Activated CD8-positive, alpha-beta memory T cell treated with anti-CD3 and anti-CD28 coated beads, Interleukin-2, amount 50 U/mL, for 1 hour (primary cell): ENCODE measurements around the gene SLC6A4.

Experiments
- DNase-seq: peaks from one replicate; pipeline ENCODE4 v3.0.0-alpha.2; 2020; ENCODE audit errors: extremely low read depth

The SLC6A4 gene

GRCh38 chr17:30235386-30236296, at the start of gene SLC6A4:
Gene SLC6A4 (minus strand): TSS chr17:30235697. CDS start chr17:30221958, 13,739 bp downstream.
- no peak for DNase-seq

- no peak for DNase-seq
Measured at GRCh38 chr17:30279156-30279555, 43.7 kb upstream of the SLC6A4 start.

- no peak for DNase-seq
Measured at GRCh38 chr17:30278032-30278431, 42.5 kb upstream of the SLC6A4 start.

GRCh38 chr17:30275911-30276310, 40.4 kb upstream of the SLC6A4 start:
- DNase-seq: no peak

- DNase-seq: no peak
Measured at GRCh38 chr17:30274887-30275286, 39.4 kb upstream of the SLC6A4 start.

- DNase-seq: no peak
Measured at GRCh38 chr17:30273373-30273772, 37.9 kb upstream of the SLC6A4 start.

- DNase-seq: no peak
Measured at GRCh38 chr17:30271102-30271501, 35.6 kb upstream of the SLC6A4 start.

- no peak for DNase-seq
Measured at GRCh38 chr17:30267625-30268024, 32.1 kb upstream of the SLC6A4 start.

GRCh38 chr17:30263552-30264333, 28.2 kb upstream of the SLC6A4 start:
- DNase-seq: no peak

GRCh38 chr17:30256756-30257506, 21.4 kb upstream of the SLC6A4 start:
- no peak for DNase-seq

- DNase-seq: no peak
Measured at GRCh38 chr17:30254150-30254549, 18.7 kb upstream of the SLC6A4 start.

- DNase-seq: no peak
Measured at GRCh38 chr17:30253312-30253711, 17.8 kb upstream of the SLC6A4 start.

GRCh38 chr17:30251931-30252330, 16.4 kb upstream of the SLC6A4 start:
- no peak for DNase-seq

- no peak for DNase-seq
Measured at GRCh38 chr17:30249460-30249859, 14.0 kb upstream of the SLC6A4 start.

- no peak for DNase-seq
Measured at GRCh38 chr17:30248786-30249185, 13.3 kb upstream of the SLC6A4 start.

GRCh38 chr17:30246460-30246859, 11.0 kb upstream of the SLC6A4 start:
- DNase-seq: no peak

- DNase-seq: no peak
Measured at GRCh38 chr17:30244853-30245385, 9.4 kb upstream of the SLC6A4 start.

GRCh38 chr17:30243568-30243967, 8.1 kb upstream of the SLC6A4 start:
- DNase-seq: no peak

GRCh38 chr17:30243002-30243401, 7.5 kb upstream of the SLC6A4 start:
- no peak for DNase-seq

GRCh38 chr17:30241051-30241450, 5.6 kb upstream of the SLC6A4 start:
- DNase-seq: no peak

- DNase-seq: no peak
Measured at GRCh38 chr17:30240177-30240576, 4.7 kb upstream of the SLC6A4 start.

GRCh38 chr17:30239089-30239462, 3.6 kb upstream of the SLC6A4 start:
- no peak for DNase-seq
